H1 (cell line): ENCODE results near the gene DKK1. TPM values are rescaled to one million over a fixed set of nuclear protein-coding genes. Genes with fewer than 3 reads are reported as not detected.

ENCODE experiments used
- CTCF ChIA-PET: fragments of 300-600 bp; sonication (Branson Sonifier 250); formaldehyde crosslinking; loops from one replicate; lab custom pipeline; 2021; ENCODE audit not compliant: partially characterized antibody; lab: Charles Lee
- POLR2A ChIA-PET: fragments of 300-600 bp; sonication (Branson Sonifier 250); formaldehyde crosslinking; loops from one replicate; lab custom pipeline; 2021; ENCODE audit warnings: inconsistent platforms; ENCODE audit not compliant: partially characterized antibody; lab: Charles Lee
- DNase-seq, 2 experiments: peaks; one replicate each; pipeline versions ENCODE4 v3.0.0 to v3.0.0-alpha.2; 2010 to 2022; ENCODE audit warnings: low spot score in 2 of 2, low read depth in 1 of 2, mixed read lengths in 1 of 2
- FAIRE-seq: peaks from 2 replicates; lab custom pipeline; 2011; peaks lifted over from hg19 to GRCh38; lab: Jason Lieb, UNC
- H2AFZ ChIP-seq: 2 replicates; pipeline ENCODE4 v1.8.1; 2012; ENCODE audit warnings: low read length, inconsistent platforms
- H2AK5ac ChIP-seq: 2 replicates; pipeline ENCODE4 v1.6.1; 2013; ENCODE audit warnings: low read depth, low read length
- H2BK120ac ChIP-seq: replicated peaks from 2 replicates; pipeline ENCODE3; 2013; ENCODE audit warnings: low read depth, low read length, inconsistent platforms
- H2BK12ac ChIP-seq: 2 replicates; pipeline ENCODE4 v1.6.1; 2013; ENCODE audit warnings: low read depth, low read length
- H2BK15ac ChIP-seq: 2 replicates; pipeline ENCODE4 v1.6.1; 2013; ENCODE audit warnings: low read length
- H2BK20ac ChIP-seq: 2 replicates; pipeline ENCODE4 v1.6.1; 2013; ENCODE audit warnings: low read length
- H2BK5ac ChIP-seq: 2 replicates; pipeline ENCODE4 v1.6.1; 2013; ENCODE audit warnings: low read depth, low read length
- H3K14ac ChIP-seq: 2 replicates; pipeline ENCODE4 v1.6.1; 2013; ENCODE audit warnings: inconsistent platforms; ENCODE audit not compliant: insufficient read length
- H3K18ac ChIP-seq: 2 replicates; pipeline ENCODE4 v1.6.1; 2013; ENCODE audit warnings: low read length; ENCODE audit errors: extremely low read depth
- H3K23ac ChIP-seq: 2 replicates; pipeline ENCODE4 v1.6.1; 2013; ENCODE audit warnings: inconsistent platforms; ENCODE audit not compliant: insufficient read length
- H3K23me2 ChIP-seq: 2 replicates; pipeline ENCODE4 v1.6.1; 2013; ENCODE audit warnings: low read depth, low read length
- H3K27ac ChIP-seq: 2 replicates; pipeline ENCODE4 v1.6.1; 2011; ENCODE audit warnings: low read depth, low read length, inconsistent platforms
- H3K27me3 ChIP-seq, 4 experiments: replicated peaks in 1 of 4; 1 replicate in 1 of 4; 2 replicates in 3 of 4; pipeline versions ENCODE4 v1.6.1 to v1.8.1; 2011 to 2013; ENCODE audit warnings: low read length in 3 of 4, mild to moderate bottlenecking in 3 of 4, inconsistent platforms in 2 of 4, mixed read lengths in 2 of 4, moderate library complexity in 1 of 4; ENCODE audit not compliant: control insufficient read depth in 3 of 4, insufficient read depth in 3 of 4; ENCODE audit errors: extremely low read depth in 1 of 4
- H3K36me3 ChIP-seq, 4 experiments: 2 replicates each; pipeline versions ENCODE4 v1.6.1 to v1.8.1; 2011 to 2013; ENCODE audit warnings: mild to moderate bottlenecking in 4 of 4, low read length in 3 of 4, moderate library complexity in 2 of 4, control low read depth in 1 of 4, inconsistent platforms in 1 of 4; ENCODE audit not compliant: insufficient read depth in 4 of 4, control insufficient read depth in 2 of 4
- H3K4ac ChIP-seq: replicated peaks from 2 replicates; pipeline ENCODE3; 2013; ENCODE audit warnings: low read length, low read depth, mixed read lengths, inconsistent platforms; ENCODE audit not compliant: insufficient read length
- H3K4me1 ChIP-seq, 4 experiments: replicated peaks in 1 of 4; 1 replicate in 1 of 4; 2 replicates in 3 of 4; pipeline versions ENCODE4 v1.6.1 to v1.8.1; 2011 to 2013; ENCODE audit warnings: low read length in 3 of 4, inconsistent platforms in 2 of 4, mixed read lengths in 1 of 4; ENCODE audit not compliant: insufficient read depth in 4 of 4, control insufficient read depth in 3 of 4
- H3K4me2 ChIP-seq, 2 experiments: 2 replicates each; pipeline versions ENCODE4 v1.6.1 to v1.8.1; 2011 to 2013; ENCODE audit warnings: low read depth in 2 of 2, low read length in 2 of 2, control low read depth in 1 of 2, inconsistent platforms in 1 of 2, mild to moderate bottlenecking in 1 of 2; ENCODE audit not compliant: insufficient read depth in 1 of 2
- H3K4me3 ChIP-seq, 4 experiments: fragments of 200-600, 300-600 bp in 1 of 4; sonication (generic), shearing (Covaris generic), sonication (Bioruptor Twin) in 1 of 4; 2 replicates each; pipeline versions ENCODE4 v1.5.1 to v1.8.1; 2011 to 2016; ENCODE audit warnings: low read length in 4 of 4, low read depth in 3 of 4, control low read depth in 2 of 4, inconsistent platforms in 2 of 4, mild to moderate bottlenecking in 2 of 4, mixed read lengths in 1 of 4, moderate library complexity in 1 of 4; ENCODE audit not compliant: insufficient read depth in 2 of 4; ENCODE audit errors: extremely low read depth in 1 of 4
- H3K56ac ChIP-seq: replicated peaks from 2 replicates; pipeline ENCODE3; 2013; ENCODE audit warnings: low read depth, mild to moderate bottlenecking, mixed read lengths, low read length, inconsistent platforms; ENCODE audit not compliant: insufficient read length
- H3K79me1 ChIP-seq: 2 replicates; pipeline ENCODE4 v1.6.1; 2013; ENCODE audit warnings: low read depth, low read length, control low read depth
- H3K79me2 ChIP-seq, 2 experiments: 2 replicates each; pipeline versions ENCODE4 v1.6.1 to v1.8.1; 2012 to 2013; ENCODE audit warnings: low read length in 2 of 2, mild to moderate bottlenecking in 2 of 2, inconsistent platforms in 1 of 2; ENCODE audit not compliant: insufficient read depth in 2 of 2, control insufficient read depth in 1 of 2
- H3K9ac ChIP-seq, 4 experiments: replicated peaks in 1 of 4; 1 replicate in 1 of 4; 2 replicates in 3 of 4; pipeline versions ENCODE4 v1.6.1 to v1.8.1; 2011 to 2013; ENCODE audit warnings: low read depth in 3 of 4, low read length in 3 of 4, control low read depth in 2 of 4, mild to moderate bottlenecking in 2 of 4, moderate library complexity in 2 of 4, inconsistent platforms in 1 of 4; ENCODE audit errors: extremely low read depth in 1 of 4
- H3K9me3 ChIP-seq, 2 experiments: 2 replicates each; pipeline versions ENCODE4 v1.6.1 to v1.8.1; 2012 to 2013; ENCODE audit warnings: mild to moderate bottlenecking in 2 of 2, moderate library complexity in 2 of 2, control low read depth in 1 of 2, inconsistent platforms in 1 of 2, low read depth in 1 of 2, low read length in 1 of 2, mixed read lengths in 1 of 2; ENCODE audit not compliant: insufficient read depth in 2 of 2
- H4K20me1 ChIP-seq, 2 experiments: replicated peaks in 1 of 2; 2 replicates each; pipeline versions ENCODE3 to v1.8.1; 2011 to 2013; ENCODE audit warnings: inconsistent platforms in 2 of 2, low read length in 2 of 2, mild to moderate bottlenecking in 1 of 2; ENCODE audit not compliant: insufficient read depth in 2 of 2, control insufficient read depth in 1 of 2
- H4K5ac ChIP-seq: 2 replicates; pipeline ENCODE4 v1.6.1; 2013; ENCODE audit warnings: low read length, low read depth, mixed read lengths, inconsistent platforms; ENCODE audit not compliant: insufficient read length
- H4K8ac ChIP-seq: 2 replicates; pipeline ENCODE4 v1.8.0; 2013; ENCODE audit warnings: mild to moderate bottlenecking, moderate library complexity, low read length, inconsistent platforms; ENCODE audit not compliant: insufficient read depth; ENCODE audit errors: extremely low read depth
- H4K91ac ChIP-seq: replicated peaks from 2 replicates; pipeline ENCODE3; 2013; ENCODE audit warnings: low read length, mixed read lengths, inconsistent platforms; ENCODE audit not compliant: insufficient read length
- EP300 ChIP-seq, 2 experiments: IDR thresholded peaks; 1 replicate in 1 of 2; 2 replicates in 1 of 2; pipeline ENCODE4 v1.6.1; 2011 to 2012; ENCODE audit warnings: low read depth in 2 of 2, low read length in 2 of 2, mild to moderate bottlenecking in 2 of 2, borderline replicate concordance in 1 of 2, inconsistent platforms in 1 of 2, moderate library complexity in 1 of 2
- FOSL1 ChIP-seq: IDR thresholded peaks from 2 replicates; pipeline ENCODE4 v1.6.1; 2011; ENCODE audit warnings: mild to moderate bottlenecking, low read depth, low read length, moderate library complexity; ENCODE audit not compliant: insufficient read depth
- HDAC6 ChIP-seq: IDR thresholded peaks from one replicate; pipeline ENCODE4 v1.7.1; 2012; ENCODE audit warnings: low read depth, mild to moderate bottlenecking, inconsistent platforms, low read length, moderate library complexity
- JUN ChIP-seq: IDR thresholded peaks from 2 replicates; pipeline ENCODE4 v1.6.1; 2011; ENCODE audit warnings: low read depth, mild to moderate bottlenecking, improper control_type of control experiment, low read length
- MAX ChIP-seq: IDR thresholded peaks from 2 replicates; pipeline ENCODE4 v1.6.1; 2012; ENCODE audit warnings: inconsistent platforms
- NANOG ChIP-seq: IDR thresholded peaks from 2 replicates; pipeline ENCODE4 v1.6.1; 2011; ENCODE audit warnings: low read length, low read depth, mild to moderate bottlenecking, inconsistent platforms; ENCODE audit not compliant: insufficient read depth, poor library complexity, severe bottlenecking
- POU5F1 ChIP-seq: IDR thresholded peaks from 2 replicates; pipeline ENCODE4 v1.6.1; 2011; ENCODE audit warnings: low read depth, mild to moderate bottlenecking, low read length, moderate library complexity
- RAD21 ChIP-seq, 2 experiments: IDR thresholded peaks in 1 of 2; conservative IDR thresholded peaks in 1 of 2; 2 replicates each; pipeline ENCODE4 v1.6.1; 2011; ENCODE audit warnings: low read depth in 2 of 2, low read length in 2 of 2, improper control_type of control experiment in 1 of 2, inconsistent platforms in 1 of 2, mild to moderate bottlenecking in 1 of 2, moderate library complexity in 1 of 2
- RBBP5 ChIP-seq: IDR thresholded peaks from 2 replicates; pipeline ENCODE4 v1.7.1; 2012; ENCODE audit warnings: low read depth, mild to moderate bottlenecking, inconsistent platforms, low read length, moderate library complexity, borderline replicate concordance
- RFX5 ChIP-seq: IDR thresholded peaks from 2 replicates; pipeline ENCODE4 v1.6.1; 2011; ENCODE audit warnings: low read depth, low read length, improper control_type of control experiment, borderline replicate concordance
- RNF2 ChIP-seq: fragments of 200-900, 300-1000 bp; sonication (generic); IDR thresholded peaks from 2 replicates; pipeline ENCODE4 v1.7.1; 2016; ENCODE audit warnings: borderline replicate concordance, low read depth, mild to moderate bottlenecking, antibody characterized with exemption, low read length; ENCODE audit not compliant: poor library complexity, severe bottlenecking; ENCODE audit errors: missing control alignments
- TAF7 ChIP-seq: optimal IDR thresholded peaks from 2 replicates; pipeline ENCODE3; 2011; ENCODE audit warnings: low read depth, mild to moderate bottlenecking, inconsistent platforms, low read length, moderate library complexity, borderline replicate concordance
- ZNF274 ChIP-seq: IDR thresholded peaks from 2 replicates; pipeline ENCODE4 v1.7.0; 2012; ENCODE audit warnings: low read length, borderline replicate concordance; ENCODE audit errors: extremely low read depth
- WGBS, 2 experiments: shearing (Covaris generic) in 1 of 2; methylation state at CpG; one replicate each; pipeline versions ENCODE4 v1.1.6 to v1.1.7; 2013 to 2015; ENCODE audit warnings: low lambda C conversion rate in 2 of 2, mixed read lengths in 2 of 2, inconsistent platforms in 1 of 2, low coverage in 1 of 2, missing lambda C conversion rate in 1 of 2; ENCODE audit not compliant: insufficient replicate concordance in 2 of 2, insufficient coverage in 1 of 2, insufficient read length in 1 of 2; ENCODE audit errors: extremely low coverage in 1 of 2, missing lambda C conversion rate in 1 of 2; 5-methylcytosine and 5-hydroxymethylcytosine counted together
- polyA plus RNA-seq, 7 experiments: library from polyadenylated mRNA; depleted of rRNA in 3 of 7; stranded (reverse) in 5 of 7; unstranded in 2 of 7; fragments of >200 nt in 5 of 7; fragments of 200-250 nt in 2 of 7; gene quantifications; 1 replicate in 5 of 7; 2 replicates in 1 of 7; 4 replicates in 1 of 7; pipeline versions ENCODE4 v1.2.1 to v1.2.3, GENCODE V29; 2011 to 2013; ENCODE audit warnings: missing spikeins in 2 of 7, mixed read lengths in 2 of 7
- total RNA-seq: library from RNA; stranded (reverse); fragmentation: NEBNext Ultra II Directional; extraction: Animal tissue kit (Norgen Biotek cat#: 25700); gene quantifications from 2 replicates; pipeline ENCODE4 v1.2.1, GENCODE V29; 2021

The DKK1 gene
- total and polyA plus RNA-seq, 2 of the 8 experiments (the other 6 are each of a cell fraction or from before 2014, with no cell fraction given): 0.36 to 0.61 TPM

DNA sequence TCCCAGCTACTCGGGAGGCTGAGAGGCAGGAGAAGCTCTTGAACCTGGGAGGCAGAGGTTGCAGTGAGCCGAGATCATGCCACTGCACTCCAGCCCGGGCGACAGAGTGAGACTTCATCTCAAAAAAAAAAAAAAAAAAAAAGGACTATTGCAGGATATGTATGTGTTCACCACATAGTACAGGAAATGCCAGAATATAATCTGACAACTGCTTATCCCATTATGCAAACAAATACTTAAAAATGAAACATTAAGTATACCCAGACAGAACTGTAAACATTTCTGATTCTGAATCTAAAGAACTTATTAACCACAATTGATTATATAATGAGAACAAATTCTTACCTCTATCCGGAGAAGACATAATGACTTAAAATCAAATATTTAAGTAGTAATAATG, 18.7 kb downstream of the DKK1 start:
- CTCF ChIA-PET: interaction anchor here (0.6 to 0.9 kb wide), 2 partner anchors 23 to 346 kb away, joined by 3 to 5 read pairs; no protein-coding TSS in a partner anchor
- no peak for TF ChIP-seq EP300 (IDR thresholded peaks at IDR 0.05; ENCODE audit: borderline replicate concordance in 1 of 2, low read depth in 2 of 2, low read length in 2 of 2)
- TF ChIP-seq RBBP5: no peak
- TF ChIP-seq ZNF274: no peak
- no peak for TF ChIP-seq TAF7
- no peak for TF ChIP-seq MAX
- no peak for TF ChIP-seq RNF2
- TF ChIP-seq NANOG: no peak
- TF ChIP-seq RAD21 (IDR thresholded peaks at IDR 0.05 in 1 of 2, conservative IDR thresholded peaks at IDR 0.05 in 1 of 2; ENCODE audit: low read depth in 2 of 2, low read length in 2 of 2): no peak
- no peak for TF ChIP-seq POU5F1
- TF ChIP-seq RFX5: no peak
- no peak for TF ChIP-seq JUN
- TF ChIP-seq HDAC6: no peak
- no peak for TF ChIP-seq FOSL1

More for the DNA sequence above, 18.7 kb downstream of the DKK1 start:
- Histone ChIP-seq H3K14ac (no peak overlapping the region), H3K4me1 (no peaks in the 10 kb centered on the region), H2BK15ac (no peak overlapping the region), H2BK12ac (no peak overlapping the region), H3K79me1 (no peaks in the 10 kb centered on the region), H3K9ac (no peak overlapping the region), H4K20me1 (no peaks in the 10 kb centered on the region), H3K4me3 (no peak overlapping the region), H3K27me3 (no peaks in the 10 kb centered on the region), H3K79me2 (no peaks in the 10 kb centered on the region), H4K8ac (no peak overlapping the region), H3K23me2 (no peaks in the 10 kb centered on the region), H3K9me3 (no peaks in the 10 kb centered on the region), H3K4me2 (no peak overlapping the region), H2BK5ac (no peak overlapping the region), H3K4ac (no peak overlapping the region), H4K5ac (no peak overlapping the region), H2AK5ac (no peak overlapping the region), H2BK120ac (no peak overlapping the region), H3K23ac (no peak overlapping the region), H3K18ac (no peak overlapping the region), H2AFZ (no peak overlapping the region), H3K36me3 (no peaks in the 10 kb centered on the region), H2BK20ac (no peak overlapping the region), H4K91ac (no peak overlapping the region), H3K56ac (no peak overlapping the region), H3K27ac (no peak overlapping the region)
- FAIRE-seq (no peak), DNase-seq (no peak)
- 93% methylated on average over 5 of the region's 5 CpGs; no CpG with 5 or more reads in 1 of the 2 experiments for WGBS, 2 experiments
- POLR2A ChIA-PET: no interaction called here
